ENCODE results near the gene ADIPOR1. TPM values are rescaled to one million over a fixed set of nuclear protein-coding genes. Genes with fewer than 3 reads are reported as not detected.
"Not testable (repeated sequence)": the region's sequence is repeated elsewhere in the genome, so short reads cannot be mapped to it uniquely, and the experiment has no call there.

ADIPOR1 gene
- 48.4 TPM for total RNA-seq (ENCODE audit: unreplicated experiment)
- long read RNA-seq, transcript ADIPOR1-201 (8 exons, 2,177 nt) = major isoform, 33 of 40 reads
- long read RNA-seq, partial matches to known transcripts = 4 of 40 reads
- long read RNA-seq, other reads (novel, unspliced or antisense) = 3 of 40 reads

- Mint-ChIP-seq H3K4me3 (ENCODE audit: unreplicated experiment) (peak within 1 kb of the TSS; percentile 98), H3K27me3 (ENCODE audit: unreplicated experiment) (peaks cover 3% of the 10 kb centered on the region), H3K36me3 (ENCODE audit: unreplicated experiment) (no peaks in the 10 kb centered on the region), H3K27ac (ENCODE audit: unreplicated experiment) (peak within 1 kb of the TSS; percentile 83), H3K4me1 (ENCODE audit: low read depth, unreplicated experiment) (peaks cover 8% of the 10 kb centered on the region), H3K9me3 (ENCODE audit: unreplicated experiment) (peaks cover 5% of the 10 kb centered on the region)
- TF ChIP-seq, protein P1, sequence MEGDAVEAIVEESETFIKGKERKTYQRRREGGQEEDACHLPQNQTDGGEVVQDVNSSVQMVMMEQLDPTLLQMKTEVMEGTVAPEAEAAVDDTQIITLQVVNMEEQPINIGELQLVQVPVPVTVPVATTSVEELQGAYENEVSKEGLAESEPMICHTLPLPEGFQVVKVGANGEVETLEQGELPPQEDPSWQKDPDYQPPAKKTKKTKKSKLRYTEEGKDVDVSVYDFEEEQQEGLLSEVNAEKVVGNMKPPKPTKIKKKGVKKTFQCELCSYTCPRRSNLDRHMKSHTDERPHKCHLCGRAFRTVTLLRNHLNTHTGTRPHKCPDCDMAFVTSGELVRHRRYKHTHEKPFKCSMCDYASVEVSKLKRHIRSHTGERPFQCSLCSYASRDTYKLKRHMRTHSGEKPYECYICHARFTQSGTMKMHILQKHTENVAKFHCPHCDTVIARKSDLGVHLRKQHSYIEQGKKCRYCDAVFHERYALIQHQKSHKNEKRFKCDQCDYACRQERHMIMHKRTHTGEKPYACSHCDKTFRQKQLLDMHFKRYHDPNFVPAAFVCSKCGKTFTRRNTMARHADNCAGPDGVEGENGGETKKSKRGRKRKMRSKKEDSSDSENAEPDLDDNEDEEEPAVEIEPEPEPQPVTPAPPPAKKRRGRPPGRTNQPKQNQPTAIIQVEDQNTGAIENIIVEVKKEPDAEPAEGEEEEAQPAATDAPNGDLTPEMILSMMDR (IDR thresholded peaks at IDR 0.05; ENCODE audit: partially characterized antibody, unreplicated experiment) = peak; percentile 41
- DNase-seq = peak; percentile 92
Observed at GRCh38 chr1:202957733-202958543, at the start of gene ADIPOR1. Gene ADIPOR1 (minus strand): TSS chr1:202958312. CDS start chr1:202951070, 7,242 bp downstream.

GRCh38 chr1:203006948-203007871 lies 49.1 kb upstream of the ADIPOR1 start, which contains the start of gene TMEM183A:
Gene TMEM183A (plus strand): TSS chr1:203007374. CDS start chr1:203007466, 92 bp downstream.
- DNase-seq = peak; percentile 97
- peak within 1 kb of the TSS; percentile 95 for H3K27ac Mint-ChIP-seq (ENCODE audit: unreplicated experiment)
- H3K27me3 Mint-ChIP-seq (ENCODE audit: unreplicated experiment) = peaks cover 5% of the 10 kb centered on the region
- TF ChIP-seq, protein P1 (IDR thresholded peaks at IDR 0.05; ENCODE audit: partially characterized antibody, unreplicated experiment) = no peak
- H3K4me1 Mint-ChIP-seq (ENCODE audit: low read depth, unreplicated experiment) = peaks cover 12% of the 10 kb centered on the region
- H3K4me3 Mint-ChIP-seq (ENCODE audit: unreplicated experiment) = peak within 1 kb of the TSS; percentile 97
- no peaks in the 10 kb centered on the region for H3K36me3 Mint-ChIP-seq (ENCODE audit: unreplicated experiment)
- peaks cover 4% of the 10 kb centered on the region for H3K9me3 Mint-ChIP-seq (ENCODE audit: unreplicated experiment)

DNA sequence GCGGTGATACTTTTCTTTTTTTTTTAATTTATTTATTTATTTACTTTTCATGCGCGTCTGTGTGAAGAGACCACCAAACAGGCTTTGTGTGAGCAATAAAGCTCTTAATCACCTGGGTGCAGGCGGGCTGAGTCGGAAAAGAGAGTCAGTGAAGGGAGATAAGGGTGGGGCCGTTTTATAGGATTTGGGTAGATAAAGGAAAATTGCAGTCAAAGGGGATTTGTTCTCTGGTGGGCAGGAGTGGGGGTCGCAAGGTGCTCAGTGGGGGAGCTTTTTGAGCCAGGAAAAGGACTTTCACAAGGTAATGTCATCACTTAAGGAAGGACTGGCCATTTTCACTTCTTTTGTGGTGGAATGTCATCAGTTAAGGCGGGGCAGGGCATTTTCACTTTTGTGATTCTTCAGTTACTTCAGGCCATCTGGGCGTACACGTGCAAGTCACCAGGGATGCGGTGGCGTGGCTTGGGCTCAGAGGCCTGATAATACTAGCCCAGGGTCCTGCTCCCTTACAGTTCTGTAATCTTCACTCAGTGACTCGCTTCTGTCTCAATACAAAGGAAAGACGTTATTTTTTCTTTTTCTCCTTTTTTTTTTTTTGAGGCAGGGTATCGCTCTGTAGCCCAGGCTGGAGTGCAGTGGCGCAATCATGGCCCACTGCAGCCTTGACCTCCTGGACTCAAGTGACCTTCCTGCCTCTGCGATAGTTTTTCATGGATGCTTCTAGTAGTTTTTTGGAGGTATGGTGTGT lies 47.5 kb upstream of the ADIPOR1 start:
- H3K27me3 Mint-ChIP-seq (ENCODE audit: unreplicated experiment); DNase-seq; H3K36me3 Mint-ChIP-seq (ENCODE audit: unreplicated experiment); H3K9me3 Mint-ChIP-seq (ENCODE audit: unreplicated experiment): not testable (repeated sequence)
- H3K4me3 Mint-ChIP-seq (ENCODE audit: unreplicated experiment) = peak overlapping the region; percentile 95
- peak overlapping the region; percentile 14 for H3K27ac Mint-ChIP-seq (ENCODE audit: unreplicated experiment)
- H3K4me1 Mint-ChIP-seq (ENCODE audit: low read depth, unreplicated experiment) = peaks cover 12% of the 10 kb centered on the region

- no peak overlapping the region for H3K4me3 Mint-ChIP-seq (ENCODE audit: unreplicated experiment)
- H3K27ac Mint-ChIP-seq (ENCODE audit: unreplicated experiment) = no peak overlapping the region
- H3K9me3 Mint-ChIP-seq (ENCODE audit: unreplicated experiment) = peaks cover 4% of the 10 kb centered on the region
- no peak for DNase-seq
- H3K27me3 Mint-ChIP-seq (ENCODE audit: unreplicated experiment) = peaks cover 5% of the 10 kb centered on the region
- no peaks in the 10 kb centered on the region for H3K36me3 Mint-ChIP-seq (ENCODE audit: unreplicated experiment)
- TF ChIP-seq, protein P1 (IDR thresholded peaks at IDR 0.05; ENCODE audit: partially characterized antibody, unreplicated experiment) = no peak
- peaks cover 6% of the 10 kb centered on the region for H3K4me1 Mint-ChIP-seq (ENCODE audit: low read depth, unreplicated experiment)
Observed at GRCh38 chr1:203002951-203003350, 44.8 kb upstream of the ADIPOR1 start.

DNA sequence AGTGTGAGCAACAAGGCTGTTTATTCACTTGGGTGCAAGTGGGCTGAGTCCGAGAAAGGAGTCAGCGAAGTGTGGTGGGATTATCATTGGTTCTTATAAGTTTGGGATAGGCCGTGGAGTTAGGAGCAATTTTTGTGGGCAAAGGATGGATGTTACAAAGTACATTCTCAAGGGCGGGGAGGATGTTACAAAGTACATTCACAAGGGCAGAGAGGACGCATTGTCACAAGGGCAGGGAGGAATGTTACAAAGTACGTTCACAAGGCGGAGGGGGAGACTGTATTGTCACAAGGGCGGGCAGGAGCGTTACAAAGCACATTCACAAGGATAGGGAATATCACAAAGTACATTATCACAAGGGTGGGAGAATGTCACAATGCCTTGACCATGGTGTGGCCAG lies 43.9 kb upstream of the ADIPOR1 start:
- Mint-ChIP-seq H3K4me1 (ENCODE audit: low read depth, unreplicated experiment) (peaks cover 6% of the 10 kb centered on the region), H3K27ac (ENCODE audit: unreplicated experiment) (no peak overlapping the region), H3K9me3 (ENCODE audit: unreplicated experiment) (peaks cover 3% of the 10 kb centered on the region), H3K4me3 (ENCODE audit: unreplicated experiment) (no peak overlapping the region), H3K27me3 (ENCODE audit: unreplicated experiment) (peaks cover 3% of the 10 kb centered on the region), H3K36me3 (ENCODE audit: unreplicated experiment) (no peaks in the 10 kb centered on the region)
- TF ChIP-seq, protein P1 (IDR thresholded peaks at IDR 0.05; ENCODE audit: partially characterized antibody, unreplicated experiment) = no peak
- no peak for DNase-seq

Data from glutamatergic neuron (in vitro differentiated cells).